SW480 (cell line): Measurements from ENCODE around the gene SHQ1.
"Not testable (repeated sequence)": the region's sequence is repeated elsewhere in the genome, so short reads cannot be mapped to it uniquely, and the experiment has no call there.

ENCODE experiments used
- DNase-seq: peaks from one replicate; pipeline ENCODE4 v3.0.0-alpha.2; 2016; ENCODE audit warnings: low spot score

Gene SHQ1

GRCh38 chr3:72719137-72719536, 129.1 kb downstream of the SHQ1 start:
- DNase-seq: no peak

- DNase-seq: not testable (repeated sequence)
These were observed 134.1 kb downstream of the SHQ1 start for GRCh38 chr3:72714135-72714534.

- not testable (repeated sequence) for DNase-seq
These were observed 137.8 kb downstream of the SHQ1 start for GRCh38 chr3:72710471-72710870.

GRCh38 chr3:72708441-72708840, 139.8 kb downstream of the SHQ1 start:
- DNase-seq: no peak

GRCh38 chr3:72702997-72703396, 145.2 kb downstream of the SHQ1 start:
- DNase-seq: no peak

- no peak for DNase-seq
These were observed 145.9 kb downstream of the SHQ1 start for GRCh38 chr3:72702390-72702789.

GRCh38 chr3:72700106-72700505, 148.1 kb downstream of the SHQ1 start:
- no peak for DNase-seq

- no peak for DNase-seq
These were observed 148.6 kb downstream of the SHQ1 start for GRCh38 chr3:72699631-72700030.
